Measurements from ENCODE around the gene RPS3A. TPM values are rescaled to one million over a fixed set of nuclear protein-coding genes. Genes with fewer than 3 reads are reported as not detected.
A peak's percentile ranks its signal among the peaks of the same experiment; 100 is the strongest.

RPS3A gene
- total RNA-seq, 1 donor from 2014 or later, result 1,447 TPM

- Histone ChIP-seq H3K4me1 (no peaks in the 10 kb centered on the region), H3K27me3 (ENCODE audit: low read depth) (no peaks in the 10 kb centered on the region), H3K4me3 (no peak overlapping the region), H3K36me3 (peaks cover 90% of the 10 kb centered on the region), H3K9me3 (no peaks in the 10 kb centered on the region), H3K27ac (no peak overlapping the region)
- intact Hi-C loops (cut with DNase I), result no loop called here
- no peak for DNase-seq
- TF ChIP-seq, protein P1, sequence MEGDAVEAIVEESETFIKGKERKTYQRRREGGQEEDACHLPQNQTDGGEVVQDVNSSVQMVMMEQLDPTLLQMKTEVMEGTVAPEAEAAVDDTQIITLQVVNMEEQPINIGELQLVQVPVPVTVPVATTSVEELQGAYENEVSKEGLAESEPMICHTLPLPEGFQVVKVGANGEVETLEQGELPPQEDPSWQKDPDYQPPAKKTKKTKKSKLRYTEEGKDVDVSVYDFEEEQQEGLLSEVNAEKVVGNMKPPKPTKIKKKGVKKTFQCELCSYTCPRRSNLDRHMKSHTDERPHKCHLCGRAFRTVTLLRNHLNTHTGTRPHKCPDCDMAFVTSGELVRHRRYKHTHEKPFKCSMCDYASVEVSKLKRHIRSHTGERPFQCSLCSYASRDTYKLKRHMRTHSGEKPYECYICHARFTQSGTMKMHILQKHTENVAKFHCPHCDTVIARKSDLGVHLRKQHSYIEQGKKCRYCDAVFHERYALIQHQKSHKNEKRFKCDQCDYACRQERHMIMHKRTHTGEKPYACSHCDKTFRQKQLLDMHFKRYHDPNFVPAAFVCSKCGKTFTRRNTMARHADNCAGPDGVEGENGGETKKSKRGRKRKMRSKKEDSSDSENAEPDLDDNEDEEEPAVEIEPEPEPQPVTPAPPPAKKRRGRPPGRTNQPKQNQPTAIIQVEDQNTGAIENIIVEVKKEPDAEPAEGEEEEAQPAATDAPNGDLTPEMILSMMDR (IDR thresholded peaks at IDR 0.05), result no peak
- ATAC-seq, result no peak
These were observed 40.4 kb downstream of the RPS3A start for GRCh38 chr4:151139814-151140213.

DNA sequence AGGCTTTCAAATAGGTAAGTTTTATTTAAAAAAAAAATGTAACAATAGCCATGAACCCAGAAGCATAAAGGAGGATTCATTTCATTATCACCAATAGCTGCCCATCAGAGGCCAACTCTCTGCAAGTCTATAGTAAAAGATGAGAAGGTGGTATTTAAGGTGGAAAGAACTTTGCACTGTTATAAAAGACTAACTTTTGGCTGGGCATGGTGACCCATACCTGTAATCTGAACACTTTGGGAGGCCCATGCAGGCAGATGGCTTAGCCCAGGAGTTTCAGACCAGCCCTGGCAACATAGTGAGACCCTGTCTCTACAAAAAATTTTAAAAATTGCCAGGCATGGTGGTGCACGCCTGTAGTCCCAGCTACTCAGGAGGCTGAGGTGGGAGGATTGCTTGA, 43.3 kb downstream of the RPS3A start:
- Histone ChIP-seq H3K36me3 (peaks cover 90% of the 10 kb centered on the region), H3K4me1 (no peaks in the 10 kb centered on the region), H3K27me3 (ENCODE audit: low read depth) (no peaks in the 10 kb centered on the region), H3K4me3 (no peak overlapping the region), H3K9me3 (no peaks in the 10 kb centered on the region), H3K27ac (no peak overlapping the region)
- intact Hi-C loops (cut with DNase I), result no loop called here
- TF ChIP-seq, protein P1 (IDR thresholded peaks at IDR 0.05), result no peak
- ATAC-seq, result no peak
- DNase-seq, result no peak

DNA sequence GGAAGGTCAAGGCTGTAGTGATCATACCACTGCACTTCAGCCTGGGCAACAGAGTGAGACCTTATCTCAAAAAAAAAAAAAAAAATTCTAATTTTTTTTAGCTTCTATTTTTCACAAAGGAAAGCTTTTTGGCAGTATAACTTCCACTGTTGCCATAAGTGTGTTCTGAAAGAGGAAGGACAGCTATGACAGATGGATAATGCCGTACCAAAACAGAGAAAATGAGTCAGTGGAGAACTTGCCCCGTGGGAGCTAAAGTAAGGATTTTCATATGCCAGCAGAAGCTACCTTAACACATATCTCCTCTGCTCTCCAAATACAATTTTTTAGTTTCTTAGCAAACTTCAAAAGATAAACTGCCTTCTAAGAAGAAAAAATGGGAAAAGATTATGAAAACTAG, 43.7 kb downstream of the RPS3A start:
- TF ChIP-seq, protein P1 (IDR thresholded peaks at IDR 0.05), result no peak
- ATAC-seq, result no peak
- Histone ChIP-seq H3K36me3 (peaks cover 90% of the 10 kb centered on the region), H3K27me3 (ENCODE audit: low read depth) (no peaks in the 10 kb centered on the region), H3K9me3 (no peaks in the 10 kb centered on the region), H3K27ac (no peak overlapping the region), H3K4me3 (no peak overlapping the region), H3K4me1 (no peaks in the 10 kb centered on the region)
- intact Hi-C loops (cut with DNase I), result no loop called here
- no peak for DNase-seq

- Histone ChIP-seq H3K27me3 (ENCODE audit: low read depth) (no peaks in the 10 kb centered on the region), H3K4me1 (no peaks in the 10 kb centered on the region), H3K27ac (no peak overlapping the region), H3K4me3 (no peak overlapping the region), H3K9me3 (no peaks in the 10 kb centered on the region), H3K36me3 (peaks cover 92% of the 10 kb centered on the region)
- TF ChIP-seq, protein P1 (IDR thresholded peaks at IDR 0.05), result no peak
- ATAC-seq (no peak), DNase-seq (no peak)
- intact Hi-C loops (cut with DNase I), result no loop called here
These were observed 44.4 kb downstream of the RPS3A start for GRCh38 chr4:151143811-151144210.

DNA sequence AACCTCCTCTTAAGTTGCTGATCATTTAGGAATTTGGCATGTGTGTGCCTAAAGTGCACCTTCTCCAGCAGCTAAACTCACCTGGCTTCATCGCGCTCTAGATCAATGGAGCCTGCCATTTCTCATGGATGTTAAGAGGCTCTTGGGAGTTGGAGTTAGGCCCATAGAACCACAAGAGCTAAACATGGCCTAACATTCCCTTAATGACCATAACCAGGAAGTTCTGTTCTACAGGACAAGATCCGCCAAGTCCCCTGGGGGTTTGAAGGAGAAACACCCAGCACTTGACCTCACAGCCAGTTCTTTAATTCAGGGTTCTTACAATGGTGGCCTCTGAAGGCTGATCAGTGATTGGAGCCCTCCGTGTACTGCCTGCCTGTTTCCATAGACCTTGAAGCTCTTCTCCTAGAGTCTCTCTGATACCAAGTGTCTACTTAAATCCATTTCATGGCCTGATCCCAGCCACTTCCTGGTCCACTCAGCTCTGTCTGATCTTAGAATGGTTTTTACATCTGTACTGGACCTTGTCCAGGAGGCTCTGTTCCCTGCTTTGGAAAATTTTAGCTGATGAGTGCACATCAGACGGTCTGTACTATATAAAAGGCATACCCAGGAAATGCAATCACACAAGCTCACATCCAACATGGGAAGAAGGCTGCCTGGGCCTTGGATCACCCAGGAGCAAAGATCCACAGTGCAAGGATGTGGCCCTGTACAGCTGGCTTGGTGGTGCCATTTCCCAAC, 45.1 kb downstream of the RPS3A start:
- DNase-seq (no peak), ATAC-seq (peak in 1 of 2 donors; percentile 71)
- intact Hi-C loops (cut with DNase I), result no loop called here
- Histone ChIP-seq H3K27ac (peak overlapping the region; percentile 2), H3K36me3 (peaks cover 92% of the 10 kb centered on the region), H3K4me1 (no peaks in the 10 kb centered on the region), H3K4me3 (no peak overlapping the region), H3K27me3 (ENCODE audit: low read depth) (no peaks in the 10 kb centered on the region), H3K9me3 (no peaks in the 10 kb centered on the region)
- TF ChIP-seq, protein P1 (IDR thresholded peaks at IDR 0.05), result no peak

Data from lower lobe of right lung (tissue), 2 donors.